Right lobe of liver (tissue), 6 donors: Measurements from ENCODE around the gene CSNK1A1. TPM values are rescaled to one million over a fixed set of nuclear protein-coding genes. Genes with fewer than 3 reads are reported as not detected.
A peak's percentile ranks its signal among the peaks of the same experiment; 100 is the strongest.
"Not testable (repeated sequence)": the region's sequence is repeated elsewhere in the genome, so short reads cannot be mapped to it uniquely, and the experiment has no call there.

ENCODE experiments used
- ATAC-seq, 4 donors: fragments of 200-7000 bp; cut with Tn5 transposase; one replicate each; pipeline ENCODE4 v1.9.1; 2020; ENCODE audit warnings: mild to moderate bottlenecking in 4 of 4, moderate library complexity in 4 of 4
- DNase-seq, 3 donors: peaks; one replicate each; pipeline ENCODE4 v3.0.0-alpha.2; 2020
- H3K27ac ChIP-seq, 3 donors: fragments of 200-600 bp; one replicate each; pipeline ENCODE4 v1.8.0; 2022
- H3K27me3 ChIP-seq, 2 donors: fragments of 200-600 bp; one replicate each; pipeline ENCODE4 v1.8.0; 2022
- H3K36me3 ChIP-seq, 4 donors: fragments of 200-600 bp; sonication (generic) in 1 of 4; one replicate each; pipeline versions ENCODE4 v1.5.1 to v1.8.0; 2017 to 2022; ENCODE audit warnings: control low read depth in 1 of 4
- H3K4me1 ChIP-seq, 4 donors: fragments of 200-600 bp; sonication (generic) in 1 of 4; one replicate each; pipeline versions ENCODE4 v1.5.1 to v1.8.0; 2017 to 2022; ENCODE audit warnings: control low read depth in 1 of 4
- H3K4me3 ChIP-seq, 3 donors: fragments of 200-600 bp; one replicate each; pipeline ENCODE4 v1.8.0; 2022
- H3K9me3 ChIP-seq, 4 donors: fragments of 200-600 bp; sonication (generic) in 1 of 4; one replicate each; pipeline versions ENCODE4 v1.5.1 to v1.8.0; 2017 to 2022; ENCODE audit warnings: control low read depth in 1 of 4
- POLR2A ChIP-seq: fragments of 450-650 bp; IDR thresholded peaks from one replicate; pipeline ENCODE4 v1.6.1; 2017; ENCODE audit warnings: antibody characterized with exemption, mild to moderate bottlenecking
- WGBS: methylation state at CpG from one replicate; pipeline ENCODE4 v1.1.6; 2018; ENCODE audit warnings: low coverage, low lambda C conversion rate; ENCODE audit not compliant: insufficient coverage; ENCODE audit errors: missing lambda C conversion rate; 5-methylcytosine and 5-hydroxymethylcytosine counted together
- intact Hi-C, 2 donors: fragments of 100-400 bp; cut with DNase I; formaldehyde crosslinking; loops; one replicate each; pipeline versions ENCODE4 v1.11.2 to v1.14.1; 2022
- total RNA-seq, 6 experiments: library from RNA; depleted of rRNA in 2 of 6; stranded (reverse); fragments of >200 nt in 2 of 6; fragmentation: NEBNext Ultra II Directional in 3 of 6; extraction: Animal tissue kit (Norgen Biotek cat#: 25700) in 3 of 6; gene quantifications; one replicate each; pipeline versions ENCODE4 v1.1.0 to v1.2.4, GENCODE V29; 2016 to 2023
- TF ChIP-seq, protein P1 (sequence below), 4 donors: fragments of 200-600 bp in 3 of 4; fragments of 450-650 bp in 1 of 4; IDR thresholded peaks; one replicate each; pipeline versions ENCODE4 v1.5.1 to v1.8.0; 2016 to 2022; ENCODE audit warnings: antibody characterized with exemption in 4 of 4, mild to moderate bottlenecking in 2 of 4
- donor health status: DM: no; HTN: yes; CAD: no.
- donor health status: DM: no; HTN: no; CAD: no.
- donor health status: DM: no; HTN: no; CAD: no.
- donor health status: DM: no; HTN: yes; CAD: no.
- donor health status: DM: no; HTN: yes; CAD: no.

CSNK1A1 gene
- total RNA-seq, 6 experiments from 2014 or later: 79.7 to 87.1 (median 83.8) TPM

DNA sequence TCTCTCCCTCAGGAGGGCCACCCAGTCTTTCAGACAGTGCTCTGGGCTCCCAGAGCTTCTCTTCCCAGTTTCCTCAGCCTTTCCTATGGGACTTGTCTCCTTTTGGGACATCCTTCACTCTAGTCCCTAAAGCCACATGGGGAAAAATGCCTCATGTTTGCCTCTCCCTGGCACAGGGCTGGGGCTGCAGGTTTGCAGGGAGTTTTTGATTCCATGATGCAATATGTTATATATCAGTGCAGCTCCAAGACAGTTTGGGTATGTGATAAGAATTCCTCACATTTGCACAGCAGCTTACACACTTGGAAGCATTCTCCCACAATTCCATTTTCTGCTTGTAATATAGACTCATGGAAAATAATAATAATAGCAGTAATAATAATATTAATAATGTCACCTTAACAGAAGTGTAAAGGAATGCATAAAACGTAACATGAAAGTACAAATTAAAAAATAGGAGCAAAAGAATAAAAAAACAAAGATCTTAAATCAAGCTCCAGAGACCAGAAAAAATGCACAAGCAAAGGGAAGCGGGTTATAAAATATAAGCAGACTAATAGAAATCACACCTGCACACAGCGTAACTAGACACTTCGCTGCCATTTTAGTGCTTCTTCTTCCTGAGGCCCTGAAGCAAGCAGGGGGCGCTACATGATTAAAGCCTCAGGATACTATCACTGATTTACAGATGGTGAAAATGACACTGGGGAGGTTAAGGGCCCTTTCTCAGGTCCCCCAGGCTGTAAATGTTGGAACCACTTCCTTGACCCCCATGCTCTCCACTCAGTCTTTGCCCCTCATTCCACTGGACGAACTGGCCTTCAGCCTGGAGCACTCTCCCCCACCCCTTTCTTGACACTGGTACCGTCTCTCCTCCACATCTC, 102.2 kb downstream of the CSNK1A1 start:
- intact Hi-C loops: no loop called here
- Histone ChIP-seq H3K4me1 (peaks cover 0 to 4% (median 0%) of the 10 kb centered on the region in 4 donors), H3K27me3 (no peaks in the 10 kb centered on the region), H3K36me3 (no peaks in the 10 kb centered on the region), H3K27ac (peak overlapping the region in 2 of 3 donors; percentile 70), H3K9me3 (no peaks in the 10 kb centered on the region), H3K4me3 (no peak overlapping the region)
- WGBS: 59% methylated on average over 5 of the region's 7 CpGs
- no peak for DNase-seq
- ATAC-seq: no peak
- no peak for TF ChIP-seq POLR2A
- TF ChIP-seq, protein P1, sequence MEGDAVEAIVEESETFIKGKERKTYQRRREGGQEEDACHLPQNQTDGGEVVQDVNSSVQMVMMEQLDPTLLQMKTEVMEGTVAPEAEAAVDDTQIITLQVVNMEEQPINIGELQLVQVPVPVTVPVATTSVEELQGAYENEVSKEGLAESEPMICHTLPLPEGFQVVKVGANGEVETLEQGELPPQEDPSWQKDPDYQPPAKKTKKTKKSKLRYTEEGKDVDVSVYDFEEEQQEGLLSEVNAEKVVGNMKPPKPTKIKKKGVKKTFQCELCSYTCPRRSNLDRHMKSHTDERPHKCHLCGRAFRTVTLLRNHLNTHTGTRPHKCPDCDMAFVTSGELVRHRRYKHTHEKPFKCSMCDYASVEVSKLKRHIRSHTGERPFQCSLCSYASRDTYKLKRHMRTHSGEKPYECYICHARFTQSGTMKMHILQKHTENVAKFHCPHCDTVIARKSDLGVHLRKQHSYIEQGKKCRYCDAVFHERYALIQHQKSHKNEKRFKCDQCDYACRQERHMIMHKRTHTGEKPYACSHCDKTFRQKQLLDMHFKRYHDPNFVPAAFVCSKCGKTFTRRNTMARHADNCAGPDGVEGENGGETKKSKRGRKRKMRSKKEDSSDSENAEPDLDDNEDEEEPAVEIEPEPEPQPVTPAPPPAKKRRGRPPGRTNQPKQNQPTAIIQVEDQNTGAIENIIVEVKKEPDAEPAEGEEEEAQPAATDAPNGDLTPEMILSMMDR (IDR thresholded peaks at IDR 0.05): peak; percentile 13 to 36 (median 16)

DNA sequence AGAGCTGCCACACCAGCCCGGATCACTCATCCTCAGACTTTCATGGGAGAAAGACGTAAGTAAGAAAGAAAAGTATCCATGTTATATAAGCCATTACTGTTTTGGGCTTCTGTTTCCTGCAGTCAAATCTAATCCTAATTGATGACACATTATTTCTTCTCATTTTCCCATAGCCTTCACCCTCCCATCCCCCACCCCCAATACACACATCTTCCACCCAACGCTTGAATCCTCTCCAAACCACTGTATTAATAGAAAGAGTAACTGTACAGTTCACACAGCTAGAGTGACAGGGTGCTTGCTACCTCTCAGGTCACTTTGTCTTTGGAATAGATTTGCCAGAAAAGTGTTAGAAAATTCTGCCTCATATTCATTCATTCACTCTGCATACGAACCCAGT, 102.8 kb downstream of the CSNK1A1 start:
- DNase-seq (no peak), ATAC-seq (no peak)
- H3K4me3 ChIP-seq: no peak overlapping the region
- H3K9me3 ChIP-seq: no peaks in the 10 kb centered on the region
- H3K27me3 ChIP-seq: no peaks in the 10 kb centered on the region
- TF ChIP-seq POLR2A: no peak
- TF ChIP-seq, protein P1 (IDR thresholded peaks at IDR 0.05): no peak
- WGBS: 66% methylated on average over 4 of the region's 4 CpGs
- peaks cover 0 to 4% (median 0%) of the 10 kb centered on the region in 4 donors for H3K4me1 ChIP-seq
- H3K27ac ChIP-seq: peak overlapping the region in 1 of 3 donors; percentile 20
- intact Hi-C loops: no loop called here
- no peaks in the 10 kb centered on the region for H3K36me3 ChIP-seq

DNA sequence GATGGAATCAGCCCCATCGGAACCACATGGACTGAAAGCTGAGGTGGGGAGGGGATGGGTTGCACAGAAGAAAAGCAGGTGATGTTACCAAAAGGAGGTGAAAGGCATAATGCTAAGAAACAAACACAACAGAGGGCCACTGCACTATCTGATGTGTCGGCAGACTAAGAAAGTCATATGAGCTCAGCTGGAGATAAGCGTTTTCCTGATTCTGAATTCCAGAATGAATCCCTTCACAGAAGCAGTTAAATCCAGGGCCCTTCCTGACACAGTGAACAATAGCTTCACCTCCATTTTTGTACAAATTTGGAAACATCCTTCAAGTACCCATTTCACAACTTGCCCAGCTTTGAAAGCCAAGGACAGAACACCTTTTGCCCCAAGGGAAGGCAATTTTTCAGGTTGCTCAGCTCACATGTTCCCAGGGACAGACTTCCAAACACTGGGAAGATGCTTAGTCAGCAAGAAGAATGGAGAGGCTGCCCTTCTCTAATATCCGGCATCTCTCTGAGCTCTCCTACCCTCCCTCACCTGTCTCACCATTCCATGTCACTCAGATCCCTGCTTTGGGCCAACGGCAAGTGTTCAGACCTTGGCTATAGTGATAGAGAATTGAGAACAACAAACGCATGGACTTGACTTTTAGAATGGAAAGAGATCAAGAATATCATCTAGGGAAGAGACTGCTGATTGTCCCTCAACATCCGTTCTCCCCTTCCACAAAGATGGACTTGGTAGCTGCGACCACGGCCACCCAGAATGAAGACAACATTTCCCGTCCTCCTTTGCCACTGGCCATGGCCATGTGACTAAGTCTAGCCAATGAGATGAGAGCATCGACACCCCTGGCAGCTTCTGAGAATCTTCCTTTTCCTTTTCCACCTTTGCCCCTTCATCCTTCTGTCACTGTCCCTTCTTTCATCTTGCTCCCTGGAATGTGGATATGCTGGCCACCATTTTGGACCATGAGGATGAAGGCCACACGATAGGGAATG, 103.6 kb downstream of the CSNK1A1 start:
- H3K4me3 ChIP-seq: no peak overlapping the region
- no peaks in the 10 kb centered on the region for H3K27me3 ChIP-seq
- intact Hi-C loops: no loop called here
- H3K27ac ChIP-seq: peak overlapping the region in 2 of 3 donors; percentile 20 to 39
- H3K4me1 ChIP-seq: peaks cover 0 to 7% (median 0%) of the 10 kb centered on the region in 4 donors
- DNase-seq (no peak), ATAC-seq (peak in 1 of 4 donors; percentile 6)
- WGBS: 75% methylated on average over 10 of the region's 12 CpGs
- H3K9me3 ChIP-seq: no peaks in the 10 kb centered on the region
- no peaks in the 10 kb centered on the region for H3K36me3 ChIP-seq
- no peak for TF ChIP-seq POLR2A
- TF ChIP-seq, protein P1 (IDR thresholded peaks at IDR 0.05): no peak

DNA sequence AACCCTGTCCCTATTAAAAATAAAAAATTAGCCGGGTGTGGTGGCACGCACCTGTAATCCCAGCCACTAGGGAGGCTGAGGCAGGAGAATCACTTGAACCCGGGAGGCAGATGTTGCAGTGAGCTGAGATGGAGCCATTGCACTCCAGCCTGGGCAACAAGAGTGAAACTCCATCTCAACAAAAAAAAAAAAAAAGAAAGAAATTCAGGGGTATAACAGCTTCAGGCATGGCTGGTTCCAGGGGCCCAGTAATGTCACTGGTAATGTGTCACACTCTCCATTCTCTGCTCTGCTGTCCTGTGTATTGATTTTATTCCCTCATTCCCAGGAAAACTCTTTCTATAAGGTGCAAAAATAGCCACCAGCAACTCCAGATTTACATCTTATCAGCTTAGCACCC, 104.4 kb downstream of the CSNK1A1 start:
- H3K36me3 ChIP-seq, H3K9me3 ChIP-seq, intact Hi-C loops, DNase-seq, H3K4me1 ChIP-seq, ATAC-seq, H3K27me3 ChIP-seq, H3K4me3 ChIP-seq: not testable (repeated sequence)
- H3K27ac ChIP-seq: peak overlapping the region in 1 of 3 donors; percentile 39
- WGBS: 90% methylated on average over 2 of the region's 3 CpGs
